GM20431 (cell line): ENCODE data around the gene NPLOC4.

Experiments used
- in situ Hi-C: fragments of 300-500 bp; cut with MseI, MboI; formaldehyde crosslinking; loops from one replicate; pipeline ENCODE4 v1.15.0; 2020; ENCODE audit warnings: low sequenced_read_pairs; ENCODE audit not compliant: unreplicated experiment

The NPLOC4 gene

GRCh38 chr17:81553018-81553615, 83.8 kb downstream of the NPLOC4 start:
- in situ Hi-C loops: no loop called here

- in situ Hi-C loops: no loop called here
Measured at GRCh38 chr17:81552244-81553017, 84.5 kb downstream of the NPLOC4 start, which contains the start of gene FAAP100. Gene FAAP100, minus strand, starts transcription at chr17:81552353. Its CDS starts 23 bp downstream, at chr17:81552330.

- in situ Hi-C loops: no loop called here
Measured at GRCh38 chr17:81551458-81552243, 85.3 kb downstream of the NPLOC4 start.

- in situ Hi-C loops: no loop called here
Measured at GRCh38 chr17:81550830-81551457, 86.0 kb downstream of the NPLOC4 start.

DNA sequence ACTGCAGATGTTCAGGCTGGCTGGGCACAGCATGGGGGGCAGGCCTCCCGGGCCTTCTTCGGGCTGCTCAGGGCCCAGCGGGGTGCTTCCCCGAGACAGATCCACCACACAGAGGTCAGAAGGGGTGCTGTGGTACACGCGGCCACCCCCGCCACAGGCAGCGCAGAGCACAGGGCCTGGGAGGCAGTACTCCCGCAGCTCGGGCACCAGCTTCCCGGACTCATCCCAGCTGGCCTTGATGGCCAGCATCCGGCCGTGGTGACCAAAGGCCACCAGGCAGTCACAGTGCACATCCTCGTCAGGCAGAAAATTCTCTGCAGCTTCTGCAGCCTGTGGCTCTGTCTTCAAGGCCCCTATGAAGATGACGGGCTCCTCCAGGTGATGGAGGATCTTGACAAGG, 86.6 kb downstream of the NPLOC4 start:
- in situ Hi-C loops: no loop called here

GRCh38 chr17:81549826-81550225, 87.1 kb downstream of the NPLOC4 start:
- in situ Hi-C loops: no loop called here

DNA sequence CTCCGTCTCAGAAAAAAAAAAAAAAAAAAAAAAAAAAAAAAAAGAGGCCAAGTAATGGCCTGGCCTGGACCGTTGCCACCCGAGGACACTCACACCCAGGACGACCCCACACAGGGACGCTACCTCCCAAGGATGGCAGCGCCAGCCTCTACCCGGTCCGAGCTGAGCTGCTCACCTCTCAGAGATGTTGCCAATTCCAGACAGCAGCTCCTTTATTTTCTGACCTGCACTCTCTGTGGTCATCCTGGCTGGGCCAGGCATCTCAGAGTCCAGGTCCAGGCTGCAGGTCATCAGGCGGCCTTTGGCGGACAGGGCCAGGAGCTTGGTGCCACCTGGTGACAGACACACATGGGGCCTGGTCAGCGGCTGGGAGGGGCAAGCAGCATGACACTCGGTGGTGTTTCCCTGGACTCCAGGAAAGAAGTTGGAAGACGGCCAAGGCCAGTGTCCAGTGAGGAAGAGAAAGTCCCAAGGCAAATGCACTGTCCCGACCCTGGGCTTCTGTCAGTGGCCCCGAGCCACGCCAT, 87.8 kb downstream of the NPLOC4 start:
- in situ Hi-C loops: no loop called here

DNA sequence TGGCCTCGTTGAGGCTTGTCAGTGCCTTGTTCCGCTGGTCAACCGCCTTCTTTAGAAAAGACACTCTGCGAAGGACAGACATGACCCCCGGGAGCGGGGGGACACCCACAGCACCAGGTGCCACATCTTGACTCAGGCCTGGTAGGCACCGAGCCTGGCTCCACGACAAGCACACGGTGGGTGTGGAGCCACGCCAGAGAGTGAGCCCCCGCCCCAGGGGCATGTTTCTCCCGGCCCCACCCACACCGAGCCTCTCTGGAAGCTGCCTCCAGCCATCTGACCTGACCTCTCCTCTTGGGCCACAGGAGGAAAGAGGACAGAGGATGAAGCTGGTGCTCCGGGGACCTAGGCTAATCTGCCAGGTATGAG, 89.3 kb downstream of the NPLOC4 start:
- in situ Hi-C loops: no loop called here

GRCh38 chr17:81546906-81547613, 89.9 kb downstream of the NPLOC4 start:
- in situ Hi-C loops: no loop called here

DNA sequence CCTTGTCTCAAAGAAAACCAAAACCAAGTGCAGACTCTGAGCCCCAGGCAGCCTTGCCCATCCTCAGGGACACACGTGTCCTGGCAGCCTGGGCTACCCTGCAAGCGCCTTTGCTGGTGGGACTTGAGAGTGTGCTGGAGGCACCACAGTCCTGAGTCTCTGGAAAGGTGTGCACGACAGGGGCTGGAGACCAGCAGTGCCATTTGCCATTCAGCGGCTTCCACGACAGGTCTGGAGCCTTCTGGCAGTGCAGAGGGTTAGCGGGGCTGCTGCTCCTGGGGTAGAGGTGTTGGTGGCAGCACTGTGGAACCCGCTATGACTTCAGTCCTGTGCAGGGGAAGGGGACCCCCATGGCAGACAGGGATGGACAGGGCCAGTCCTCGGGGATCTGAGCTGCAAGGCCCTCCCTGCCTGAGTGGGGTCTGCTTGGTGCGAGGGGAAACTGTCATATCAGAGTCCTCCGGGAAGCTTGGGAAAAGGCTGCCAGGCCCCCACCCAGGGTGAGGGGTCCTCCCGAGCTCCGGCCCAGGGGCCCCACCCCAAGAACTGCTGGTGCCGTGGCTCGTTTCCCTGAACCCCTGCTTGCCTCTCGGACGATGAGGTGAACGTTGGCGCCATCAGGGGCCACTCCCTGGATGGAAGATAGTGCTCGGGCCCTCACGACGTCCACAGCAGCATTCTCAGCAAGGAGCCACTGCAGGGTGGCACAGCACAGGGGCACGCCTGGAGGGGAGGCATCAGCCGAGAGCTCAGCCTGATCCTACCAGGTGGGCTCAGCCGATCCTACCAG, 91.6 kb downstream of the NPLOC4 start:
- in situ Hi-C loops: no loop called here

DNA sequence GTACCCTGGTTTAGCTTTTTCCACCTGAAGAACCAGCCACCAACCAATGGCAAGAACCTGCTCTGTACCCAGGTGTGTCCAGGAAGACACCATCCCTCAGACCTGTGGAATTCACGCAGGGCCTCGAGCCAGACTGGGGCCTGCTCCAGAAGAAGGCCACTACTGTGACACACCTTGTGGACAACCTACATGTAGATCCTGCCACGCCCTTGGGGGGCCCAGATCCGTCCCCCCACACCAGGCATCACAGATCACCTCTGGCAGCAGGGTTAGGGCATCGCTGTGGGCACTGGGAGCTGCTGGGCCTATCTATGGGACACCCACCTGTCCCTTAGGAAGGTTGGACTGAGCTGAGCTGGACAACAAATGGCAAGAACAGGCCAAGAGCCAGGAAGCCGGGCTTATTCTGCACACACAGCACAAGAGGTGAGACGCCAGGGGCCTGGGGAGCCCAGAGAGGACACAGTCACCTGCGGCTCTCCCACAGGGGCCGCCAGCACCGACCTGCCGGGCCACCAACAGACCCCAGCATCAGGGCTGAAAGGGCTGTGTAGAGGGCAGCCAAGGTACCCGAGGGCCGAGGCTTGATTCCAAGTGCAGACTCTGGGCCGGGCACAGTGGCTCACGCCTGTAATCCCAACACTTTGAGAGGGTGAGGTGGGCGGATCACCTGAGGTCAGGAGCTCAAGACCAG, 92.5 kb downstream of the NPLOC4 start:
- in situ Hi-C loops: no loop called here

DNA sequence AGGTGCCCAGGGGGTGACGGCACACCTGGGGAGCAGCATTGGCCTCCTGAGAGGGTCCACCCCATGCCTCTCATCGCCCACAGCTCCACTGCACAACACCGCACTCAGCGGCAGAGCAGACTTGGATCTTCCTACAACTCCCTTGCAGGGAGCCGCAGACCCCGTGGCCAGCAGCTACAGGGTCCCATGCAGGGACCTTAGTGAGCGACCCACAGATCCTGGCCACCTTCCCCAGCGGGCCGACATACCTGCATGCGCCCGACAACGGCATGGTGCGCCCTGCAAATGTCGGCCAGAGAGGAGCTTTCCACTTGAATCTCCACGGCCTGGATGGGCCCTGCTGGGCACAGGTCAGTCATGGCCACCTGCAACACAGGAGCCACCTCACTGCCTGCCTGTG, 93.2 kb downstream of the NPLOC4 start:
- in situ Hi-C loops: no loop called here

DNA sequence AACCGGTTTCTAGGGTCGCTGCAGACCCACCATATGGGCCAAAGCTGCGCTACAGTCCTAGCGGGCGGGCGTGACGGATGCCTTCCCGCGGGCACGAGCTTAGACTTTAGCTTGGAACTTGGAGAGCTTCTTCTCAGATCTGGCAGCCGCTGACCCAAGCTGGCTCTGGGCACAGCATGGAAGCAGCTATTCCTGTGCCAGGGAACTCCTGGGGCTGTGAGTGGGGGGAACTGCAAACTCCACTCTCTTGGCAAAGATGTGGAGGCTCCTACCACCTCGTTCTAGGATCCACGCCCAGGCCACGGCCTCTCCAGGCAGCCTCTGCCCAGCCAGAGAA, 93.6 kb downstream of the NPLOC4 start:
- in situ Hi-C loops: no loop called here

- in situ Hi-C loops: no loop called here
Measured at GRCh38 chr17:81542431-81543338, 94.2 kb downstream of the NPLOC4 start.

DNA sequence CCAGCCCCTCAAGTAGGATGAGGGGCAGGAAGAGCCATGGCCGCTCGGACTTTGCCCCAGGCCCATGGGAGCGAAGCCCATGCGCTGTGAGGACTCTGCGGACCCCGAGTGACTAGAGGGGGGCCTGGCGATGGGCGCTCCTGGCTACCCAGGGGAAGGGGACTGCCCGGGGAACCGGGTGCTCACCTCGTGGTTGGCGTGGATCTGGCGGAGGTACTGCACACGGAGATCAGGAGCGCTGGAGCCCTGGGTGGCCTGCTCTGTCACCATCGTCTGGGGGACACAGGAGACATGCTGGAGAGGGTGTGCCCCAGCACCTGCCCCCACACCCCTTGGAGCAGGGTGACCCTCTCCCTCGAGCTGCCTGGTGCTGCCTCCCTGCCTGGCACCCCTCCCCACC, 95.8 kb downstream of the NPLOC4 start:
- in situ Hi-C loops: no loop called here

DNA sequence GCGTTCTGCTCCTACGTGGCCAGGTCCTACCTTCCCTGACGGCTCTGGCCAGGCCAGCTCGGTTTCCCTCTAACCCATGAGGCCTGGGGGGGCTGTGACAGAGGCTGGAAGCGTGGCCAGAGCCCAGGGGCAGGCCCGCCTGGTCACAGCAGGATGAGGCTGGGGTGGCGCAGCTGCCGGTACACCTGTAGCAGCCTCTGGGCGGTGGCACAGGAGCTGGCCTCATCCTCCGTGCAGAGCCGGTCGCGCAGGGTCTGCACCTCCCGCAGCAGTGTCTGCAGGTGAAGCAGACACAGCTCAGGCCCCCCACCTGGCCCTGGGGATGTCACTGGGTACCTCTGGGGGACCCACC, 96.3 kb downstream of the NPLOC4 start:
- in situ Hi-C loops: no loop called here

DNA sequence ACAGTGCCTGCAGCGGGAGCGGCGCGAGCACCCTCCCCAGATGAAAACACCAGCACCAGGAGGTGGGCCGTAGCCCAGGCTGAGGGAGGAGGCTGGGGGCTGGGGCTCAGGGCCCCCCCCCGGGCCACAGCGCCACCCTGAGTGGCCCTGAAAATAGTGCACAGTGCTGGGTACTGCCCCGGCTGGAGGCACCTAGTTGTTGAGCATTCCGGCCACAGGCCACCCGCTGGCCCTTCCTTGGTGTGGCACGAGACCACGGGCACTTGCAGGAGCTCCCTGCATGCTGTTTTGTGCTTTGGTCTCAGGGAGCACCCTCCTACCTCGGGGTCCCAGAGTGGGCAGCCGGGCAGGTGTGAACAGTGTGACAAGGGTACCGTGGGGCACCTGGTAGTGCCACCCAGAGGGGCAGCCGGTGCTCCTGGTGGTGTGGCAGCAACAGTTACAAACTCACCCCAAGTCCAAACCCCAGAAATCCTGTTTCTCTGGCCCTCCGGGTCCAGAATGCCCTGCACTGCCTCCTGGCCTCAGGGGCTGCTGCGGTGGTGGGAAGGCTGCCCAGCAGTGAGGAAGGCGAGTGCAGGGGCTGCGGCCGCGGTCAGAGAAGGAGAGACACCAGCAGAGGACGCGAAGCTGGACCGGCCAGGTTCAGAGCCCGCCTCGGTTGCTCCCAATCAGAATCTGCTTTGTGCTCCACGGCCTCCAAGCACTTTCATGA, 96.8 kb downstream of the NPLOC4 start:
- in situ Hi-C loops: no loop called here
